HCT116 (cell line): ENCODE measurements around the gene TALDO1. TPM values are rescaled to one million over a fixed set of nuclear protein-coding genes. Genes with fewer than 3 reads are reported as not detected.

Experiments used
- ATAC-seq: fragments of 200-7000 bp; cut with Tn5 transposase; 2 replicates; pipeline ENCODE4 v1.9.1; 2020; ENCODE audit warnings: mild to moderate bottlenecking, moderate library complexity
- BruUV-seq: library from RNA; stranded (reverse); fragments of 400-500 nt; replicated peaks from 2 replicates; lab custom pipeline; 2021; lab: Mats Ljungman, UMichigan
- CTCF ChIA-PET: fragments of 300-600 bp; sonication (Branson Sonifier 250); formaldehyde crosslinking; loops from one replicate; lab custom pipeline; 2021; ENCODE audit warnings: antibody characterized with exemption; lab: Charles Lee
- POLR2A ChIA-PET: fragments of 300-600, 350-600 bp; sonication (Branson Sonifier 250); formaldehyde crosslinking; loops from one replicate; lab custom pipeline; 2021; ENCODE audit warnings: antibody characterized with exemption; lab: Charles Lee
- RAD21 ChIA-PET, 2 experiments: fragments of 300-600 bp; sonication (Branson Sonifier 250); formaldehyde crosslinking; loops; one replicate each; lab custom pipeline; 2023; ENCODE audit warnings: low total read pairs in 2 of 2; ENCODE audit not compliant: uncharacterized antibody in 2 of 2, unreplicated experiment in 2 of 2, low non-redundant PET in 1 of 2; lab: Charles Lee
- DNase-seq: peaks from one replicate; pipeline ENCODE4 v3.0.0-alpha.2; 2010; ENCODE audit warnings: low read depth, low spot score
- H2AFZ ChIP-seq: fragments of 200-600 bp; shearing (Covaris generic), sonication (generic); 2 replicates; pipeline ENCODE4 v1.6.1; 2017; ENCODE audit warnings: low read depth, mixed run types, mixed read lengths, antibody characterized with exemption, low read length; ENCODE audit not compliant: poor library complexity, severe bottlenecking
- H3K27ac ChIP-seq: 2 replicates; pipeline ENCODE4 v1.5.1; 2012; ENCODE audit warnings: low read depth, low read length
- H3K27me3 ChIP-seq: fragments of 200-600 bp; sonication (generic); 2 replicates; pipeline ENCODE4 v1.6.1; 2016; ENCODE audit warnings: mixed run types, low read length, mixed read lengths; ENCODE audit not compliant: insufficient read depth
- H3K36me3 ChIP-seq, 2 experiments: fragments of 200-500 bp in 1 of 2; fragments of 200-600 bp in 1 of 2; sonication (Bioruptor generic) in 1 of 2; sonication (generic) in 1 of 2; 2 replicates each; pipeline versions ENCODE4 v1.5.1 to v1.6.1; 2014 to 2016; ENCODE audit warnings: low read length in 2 of 2, inconsistent platforms in 1 of 2, mixed read lengths in 1 of 2, mixed run types in 1 of 2; ENCODE audit not compliant: insufficient read depth in 2 of 2, control insufficient read depth in 1 of 2
- H3K4me1 ChIP-seq, 2 experiments: fragments of 200-600 bp in 1 of 2; sonication (generic) in 1 of 2; 2 replicates each; pipeline versions ENCODE4 v1.5.1 to v1.6.1; 2012 to 2017; ENCODE audit warnings: low read length in 2 of 2, inconsistent platforms in 1 of 2, mild to moderate bottlenecking in 1 of 2, mixed read lengths in 1 of 2, mixed run types in 1 of 2, moderate library complexity in 1 of 2; ENCODE audit not compliant: insufficient read depth in 2 of 2, control insufficient read depth in 1 of 2
- H3K4me2 ChIP-seq: fragments of 200-600 bp; sonication (generic); 2 replicates; pipeline ENCODE4 v1.6.1; 2017; ENCODE audit warnings: mixed run types, low read length, mixed read lengths
- H3K4me3 ChIP-seq, 2 experiments: fragments of 200-600 bp in 1 of 2; sonication (generic) in 1 of 2; replicated peaks in 1 of 2; 2 replicates each; pipeline ENCODE4 v1.5.1; 2011 to 2016; ENCODE audit warnings: low read length in 2 of 2, control low read depth in 1 of 2, low read depth in 1 of 2, mild to moderate bottlenecking in 1 of 2, mixed read lengths in 1 of 2, mixed run types in 1 of 2
- H3K79me2 ChIP-seq: fragments of 200-600 bp; sonication (generic); 2 replicates; pipeline ENCODE4 v1.6.1; 2017; ENCODE audit warnings: mild to moderate bottlenecking, mixed run types, low read length, moderate library complexity, mixed read lengths; ENCODE audit not compliant: insufficient read depth
- H3K9ac ChIP-seq: fragments of 200-600 bp; sonication (generic); 2 replicates; pipeline ENCODE4 v1.6.1; 2016; ENCODE audit warnings: low read length, mixed read lengths
- H3K9me2 ChIP-seq: fragments of 200-600 bp; sonication (generic), shearing (Covaris generic); 2 replicates; pipeline ENCODE4 v1.6.1; 2017; ENCODE audit warnings: mixed run types, mild to moderate bottlenecking, moderate library complexity; ENCODE audit not compliant: insufficient read depth
- H3K9me3 ChIP-seq, 2 experiments: fragments of 200-500 bp in 1 of 2; fragments of 200-600 bp in 1 of 2; sonication (Bioruptor generic) in 1 of 2; sonication (generic) in 1 of 2; 2 replicates each; pipeline ENCODE4 v1.6.1; 2014 to 2017; ENCODE audit warnings: low read length in 2 of 2, mixed read lengths in 2 of 2, inconsistent platforms in 1 of 2, low read depth in 1 of 2, mild to moderate bottlenecking in 1 of 2, mixed run types in 1 of 2, moderate library complexity in 1 of 2; ENCODE audit not compliant: control insufficient read depth in 1 of 2, insufficient read depth in 1 of 2
- H4K20me1 ChIP-seq: fragments of 200-600 bp; sonication (generic), shearing (Covaris generic); 2 replicates; pipeline ENCODE4 v1.6.1; 2017; ENCODE audit warnings: mixed run types, mild to moderate bottlenecking, moderate library complexity; ENCODE audit not compliant: insufficient read depth
- ATF3 ChIP-seq: IDR thresholded peaks from 2 replicates; pipeline ENCODE4 v1.6.1; 2012
- CBX3 ChIP-seq: IDR thresholded peaks from 2 replicates; pipeline ENCODE4 v1.6.1; 2012; ENCODE audit warnings: low read depth
- EGR1 ChIP-seq: IDR thresholded peaks from 2 replicates; pipeline ENCODE4 v1.6.1; 2012; ENCODE audit warnings: low read depth
- EZH2 ChIP-seq: fragments of 200-600 bp; sonication (generic); IDR thresholded peaks from 2 replicates; pipeline ENCODE4 v1.6.1; 2017; ENCODE audit warnings: antibody characterized with exemption, mixed run types
- FOSL1 ChIP-seq: IDR thresholded peaks from 2 replicates; pipeline ENCODE4 v1.6.1; 2012; ENCODE audit warnings: low read depth
- MAX ChIP-seq: IDR thresholded peaks from 2 replicates; pipeline ENCODE4 v1.6.1; 2012
- SRF ChIP-seq: IDR thresholded peaks from 2 replicates; pipeline ENCODE4 v1.6.1; 2012; ENCODE audit warnings: low read depth
- YY1 ChIP-seq: IDR thresholded peaks from 2 replicates; pipeline ENCODE4 v1.6.1; 2011; ENCODE audit warnings: low read length, low read depth, moderate library complexity, mild to moderate bottlenecking; ENCODE audit not compliant: insufficient replicate concordance; ENCODE audit errors: extremely low read depth
- ZFX ChIP-seq: fragments of 450-650 bp; IDR thresholded peaks from 2 replicates; pipeline ENCODE4 v1.6.1; 2017
- ZNF274 ChIP-seq: fragments of 200-500 bp; sonication (Bioruptor generic); IDR thresholded peaks from 2 replicates; pipeline ENCODE4 v1.6.1; 2014; ENCODE audit warnings: mild to moderate bottlenecking, low read depth, low read length, inconsistent platforms
- intact Hi-C: fragments of 100-400 bp; cut with micrococcal nuclease; formaldehyde crosslinking; loops from 2 replicates; pipeline ENCODE4 v1.10.0; 2022
- total RNA-seq: library from RNA; stranded (reverse); gene quantifications from one replicate; pipeline ENCODE4 v1.2.1, GENCODE V29; 2021; ENCODE audit not compliant: unreplicated experiment

The TALDO1 gene
- total RNA-seq, 1 experiment from 2014 or later: 242 TPM

GRCh38 chr11:801097-801780, 54.0 kb downstream of the TALDO1 start:
- ChIA-PET POLR2A (no interaction called here), RAD21 (no interaction called here), CTCF (interaction anchor here (0.8 kb wide), 1 partner anchor 8 kb away, joined by 3 read pairs; the partner anchor contains the start of gene RPLP2)
- Histone ChIP-seq H3K36me3 (peaks cover 0 to 9% of the 10 kb centered on the region in 2 experiments; a peak in 1 of 4 replicates), H3K27me3 (no peaks in the 10 kb centered on the region), H3K9me2 (no peaks in the 10 kb centered on the region), H3K9ac (no peak overlapping the region), H3K4me3 (no peak overlapping the region), H3K79me2 (peaks cover 26% of the 10 kb centered on the region), H3K4me2 (no peak overlapping the region), H2AFZ (no peak overlapping the region), H3K27ac (no peak overlapping the region; the same call in 1 of the 2 replicates), H4K20me1 (no peaks in the 10 kb centered on the region), H3K9me3 (no peaks in the 10 kb centered on the region), H3K4me1 (peaks cover 29 to 40% of the 10 kb centered on the region in 2 experiments)
- DNase-seq (no peak), ATAC-seq (no peak)
- TF ChIP-seq MAX (no peak), FOSL1 (no peak), YY1 (no peak), ATF3 (no peak), SRF (no peak), ZFX (no peak)
- no TSS peak for BruUV-seq
- intact Hi-C loops: no loop called here

- TF ChIP-seq ATF3 (no peak), FOSL1 (no peak), MAX (no peak), ZFX (no peak), EGR1 (no peak), CBX3 (no peak), YY1 (no peak), EZH2 (no peak), ZNF274 (no peak)
- TF ChIP-seq, all 23 proteins: peak for 0
- Histone ChIP-seq H4K20me1 (no peaks in the 10 kb centered on the region), H3K9me2 (no peaks in the 10 kb centered on the region), H2AFZ (no peak overlapping the region), H3K27me3 (no peaks in the 10 kb centered on the region), H3K79me2 (peaks cover 17% of the 10 kb centered on the region), H3K9ac (no peak overlapping the region), H3K4me2 (no peak overlapping the region), H3K36me3 (peaks cover 0 to 9% of the 10 kb centered on the region in 2 experiments; a peak in 1 of 4 replicates), H3K4me3 (no peak overlapping the region), H3K9me3 (no peaks in the 10 kb centered on the region), H3K4me1 (peaks cover 21 to 32% of the 10 kb centered on the region in 2 experiments), H3K27ac (no peak overlapping the region; the same call in 1 of the 2 replicates)
- BruUV-seq: no TSS peak
- ChIA-PET CTCF (no interaction called here), RAD21 (no interaction called here), POLR2A (no interaction called here)
- DNase-seq (no peak), ATAC-seq (no peak)
- intact Hi-C loops: no loop called here
Observed at GRCh38 chr11:802018-802617, 54.9 kb downstream of the TALDO1 start.
